Measurements from ENCODE around the gene SLC12A4.

GRCh38 chr16:67917852-67918236 is 50.6 kb downstream of the SLC12A4 start:
- TF ChIP-seq CTCF (IDR thresholded peaks at IDR 0.05; ENCODE audit: low read depth, low read length, missing input control) (no peak), RAD21 (IDR thresholded peaks at IDR 0.05) (no peak), MAX (IDR thresholded peaks at IDR 0.05) (no peak), YY1 (IDR thresholded peaks at IDR 0.05) (no peak), RXRA (IDR thresholded peaks at IDR 0.05) (no peak), HNF4G (IDR thresholded peaks at IDR 0.05) (no peak), SP1 (IDR thresholded peaks at IDR 0.05) (no peak), REST (IDR thresholded peaks at IDR 0.05) (no peak), TAF1 (conservative IDR thresholded peaks at IDR 0.05) (no peak), NR2F2 (IDR thresholded peaks at IDR 0.05) (no peak), ZBTB33 (IDR thresholded peaks at IDR 0.05) (no peak), GABPA (IDR thresholded peaks at IDR 0.05 in 1 of 2, conservative IDR thresholded peaks at IDR 0.05 in 1 of 2) (no peak), ATF3 (IDR thresholded peaks at IDR 0.05) (no peak)

Measured in liver (tissue), 3 donors.